HepG2 (cell line): Measurements from ENCODE around the gene ADSS1. TPM values are rescaled to one million over a fixed set of nuclear protein-coding genes. Genes with fewer than 3 reads are reported as not detected.

Experiments
- ARNT2 ChIP-seq: sonication (generic); formaldehyde crosslinking; IDR thresholded peaks from 2 replicates; pipeline ENCODE4 v1.8.0; 2022; ENCODE audit warnings: mild to moderate bottlenecking, low read depth, missing genetic modification reagents, moderate library complexity
- ESRRA ChIP-seq: sonication (generic); formaldehyde crosslinking; IDR thresholded peaks from 2 replicates; pipeline ENCODE4 v1.5.1; 2020; ENCODE audit warnings: mild to moderate bottlenecking, low read depth, missing genetic modification reagents
- ZBTB40 ChIP-seq, 2 experiments: fragments of 450-650 bp in 1 of 2; sonication (generic) in 1 of 2; formaldehyde crosslinking in 1 of 2; IDR thresholded peaks; 2 replicates each; pipeline versions ENCODE4 v1.6.1 to v1.8.0; 2016 to 2022; ENCODE audit warnings: antibody characterized with exemption in 1 of 2, mild to moderate bottlenecking in 1 of 2, missing genetic modification reagents in 1 of 2
- ZNF101 ChIP-seq: sonication (generic); formaldehyde crosslinking; IDR thresholded peaks from 2 replicates; pipeline ENCODE4 v1.4.0; 2020; ENCODE audit warnings: mild to moderate bottlenecking, low read depth, missing genetic modification reagents, borderline replicate concordance
- ZNF121 ChIP-seq: sonication (generic); formaldehyde crosslinking; IDR thresholded peaks from 2 replicates; pipeline ENCODE4 v1.5.0; 2020; ENCODE audit warnings: mild to moderate bottlenecking, missing genetic modification reagents
- ZNF232 ChIP-seq: sonication (generic); formaldehyde crosslinking; IDR thresholded peaks from 2 replicates; pipeline ENCODE4 v1.4.0; 2020; ENCODE audit warnings: missing genetic modification reagents, borderline replicate concordance
- ZNF281 ChIP-seq: sonication (generic); formaldehyde crosslinking; IDR thresholded peaks from 2 replicates; pipeline ENCODE4 v1.4.0; 2020; ENCODE audit warnings: missing genetic modification reagents, borderline replicate concordance
- polyA plus RNA-seq, 8 experiments: library from polyadenylated mRNA; depleted of rRNA in 3 of 8; stranded (reverse) in 7 of 8; unstranded in 1 of 8; fragments of >200 nt; fragmentation: Illumina TruSeq in 4 of 8; extraction: Trizol in 4 of 8; gene quantifications; 2 replicates each; pipeline versions ENCODE4 v1.2.1 to v1.2.3, GENCODE V29; 2011 to 2016; ENCODE audit warnings: low read depth in 4 of 8, missing spikeins in 1 of 8, mixed read lengths in 1 of 8; ENCODE audit not compliant: insufficient read depth in 1 of 8
- total RNA-seq, 5 experiments: library from RNA; depleted of rRNA; stranded (reverse); fragments of >200 nt; fragmentation: Illumina TruSeq; extraction: Trizol; gene quantifications; 2 replicates each; pipeline ENCODE4 v1.2.3, GENCODE V29; 2016; ENCODE audit warnings: low read depth in 1 of 5
- TF ChIP-seq, protein P1 (sequence below): sonication (generic); formaldehyde crosslinking; IDR thresholded peaks from 2 replicates; pipeline ENCODE4 v1.4.0; 2020; ENCODE audit warnings: missing genetic modification reagents

ADSS1 gene
- total and polyA plus RNA-seq, 2 of the 13 experiments (the other 11 are each of a cell fraction or from before 2014, with no cell fraction given), result 1.0 to 36.7 TPM

GRCh38 chr14:104676694-104677511 is 47.1 kb upstream of the ADSS1 start (continued):
- no peak for TF ChIP-seq ZBTB40 (IDR thresholded peaks at IDR 0.05)
- TF ChIP-seq ZBTB40 (CRISPR knock-in tag; IDR thresholded peaks at IDR 0.05), result 0 out of 2 replicates have a peak, but pooled peaks have one; percentile 30
- TF ChIP-seq ESRRA (CRISPR knock-in tag), result 0 out of 2 replicates have a peak, but pooled peaks have one; percentile 26
- TF ChIP-seq ZNF101 (CRISPR knock-in tag), result no peak
- TF ChIP-seq ZNF281, result 0 out of 2 replicates have a peak, but pooled peaks have one; percentile 24
- TF ChIP-seq, protein P1, sequence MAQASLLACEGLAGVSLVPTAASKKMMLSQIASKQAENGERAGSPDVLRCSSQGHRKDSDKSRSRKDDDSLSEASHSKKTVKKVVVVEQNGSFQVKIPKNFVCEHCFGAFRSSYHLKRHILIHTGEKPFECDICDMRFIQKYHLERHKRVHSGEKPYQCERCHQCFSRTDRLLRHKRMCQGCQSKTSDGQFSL (CRISPR knock-in tag), result 0 out of 2 replicates have a peak, but pooled peaks have one; percentile 31
- 0 out of 2 replicates have a peak, but pooled peaks have one; percentile 39 for TF ChIP-seq ZNF121 (CRISPR knock-in tag)
- 0 out of 2 replicates have a peak, but pooled peaks have one; percentile 11 for TF ChIP-seq ARNT2 (CRISPR knock-in tag)
- no peak for TF ChIP-seq ZNF232 (CRISPR knock-in tag)
